ENCODE data around the gene CHD3. TPM values are rescaled to one million over a fixed set of nuclear protein-coding genes. Genes with fewer than 3 reads are reported as not detected.
A peak's percentile ranks its signal among the peaks of the same experiment; 100 is the strongest.
"Not testable (repeated sequence)": the region's sequence is repeated elsewhere in the genome, so short reads cannot be mapped to it uniquely, and the experiment has no call there.

Gene CHD3
- total RNA-seq, 1 donor from 2014 or later = 5.7 TPM

DNA sequence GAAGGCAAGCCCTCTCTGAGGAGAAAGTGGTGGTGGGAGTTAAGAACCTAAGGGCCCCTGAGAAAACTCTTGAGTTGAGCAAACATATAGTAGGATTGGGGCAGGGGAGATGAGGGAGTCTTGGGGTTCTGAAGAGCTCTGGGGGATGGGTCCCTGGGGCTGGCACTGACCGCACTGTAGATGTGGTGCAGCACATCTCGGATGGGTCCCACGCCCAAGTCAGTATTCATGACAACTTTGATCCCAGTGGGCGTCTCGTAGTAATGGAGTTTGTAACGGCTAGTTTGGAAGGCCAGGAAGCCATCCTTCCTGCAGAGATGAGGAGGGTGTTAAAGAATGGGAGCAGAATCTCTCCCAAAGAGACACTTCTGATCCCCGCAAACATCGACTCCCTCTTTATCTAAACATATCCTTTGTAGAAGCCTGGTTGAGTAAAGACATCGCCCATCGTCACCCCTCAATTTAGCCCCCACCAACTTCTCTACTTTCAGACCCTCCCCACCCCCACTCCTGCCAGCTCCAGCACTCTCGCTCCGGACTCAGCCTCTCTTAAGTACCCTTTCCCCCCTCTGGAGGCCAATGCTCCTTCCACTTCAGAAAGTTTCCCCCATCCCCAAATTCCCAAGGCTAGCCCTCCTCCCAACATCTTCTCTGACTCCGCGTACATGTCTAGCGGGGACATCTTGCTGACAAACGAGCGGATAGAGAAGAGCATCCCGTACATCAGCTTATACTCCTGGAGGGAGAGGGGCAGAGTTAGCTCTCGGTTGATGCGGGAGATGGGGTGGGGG, 42.4 kb downstream of the CHD3 start:
- ATAC-seq (no peak), DNase-seq (ENCODE audit: low spot score) (no peak)

DNA sequence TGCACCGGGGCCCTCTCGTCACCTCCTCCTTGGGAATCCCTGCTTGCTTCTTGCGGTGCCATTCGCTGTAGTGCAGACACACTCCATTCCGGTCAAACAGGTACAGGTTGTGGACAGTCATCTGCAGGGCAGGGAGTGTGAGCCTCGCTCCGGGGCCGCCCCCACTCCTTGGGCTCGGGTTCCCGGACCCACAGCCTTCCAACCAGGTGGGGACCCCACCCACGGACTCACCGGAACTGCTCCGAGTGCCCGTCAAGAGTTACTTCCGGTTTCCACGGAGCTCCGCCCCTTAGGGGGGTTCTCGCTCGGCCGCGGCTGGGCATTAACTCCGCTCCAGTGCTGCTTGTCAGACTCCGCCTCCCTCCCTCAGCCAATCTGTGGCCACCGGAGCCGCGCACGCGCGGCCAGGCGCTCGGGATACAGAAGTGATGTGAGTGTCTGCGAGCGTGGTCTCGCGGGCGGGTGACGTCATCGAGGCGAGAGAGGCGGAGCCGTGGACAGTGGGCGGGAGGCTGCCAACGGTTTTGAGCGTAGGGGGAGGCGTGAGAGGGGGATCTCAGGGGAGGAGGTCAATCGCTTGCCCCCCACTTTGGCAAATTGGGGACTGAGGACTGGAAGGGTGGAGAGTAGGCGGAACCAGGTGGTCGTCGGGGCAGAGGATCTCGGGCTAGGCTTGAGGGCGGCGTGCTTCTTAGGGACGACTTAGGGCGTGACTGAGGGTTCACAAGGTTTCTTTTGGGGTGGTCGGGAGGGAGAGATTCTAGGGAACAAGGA, 43.3 kb downstream of the CHD3 start, which contains the start of the genes CNTROB and TRAPPC1:
TSS of gene CNTROB (plus strand) at position 498 of the 774 bp plus-strand sequence. CDS start 874 bp downstream, outside the sequence.
TSS of gene TRAPPC1 (minus strand) at position 238 of the 774 bp plus-strand sequence. CDS start at position 121, 117 bp downstream.
- ATAC-seq = peak; percentile 99
- DNase-seq (ENCODE audit: low spot score) = peak; percentile 100

DNA sequence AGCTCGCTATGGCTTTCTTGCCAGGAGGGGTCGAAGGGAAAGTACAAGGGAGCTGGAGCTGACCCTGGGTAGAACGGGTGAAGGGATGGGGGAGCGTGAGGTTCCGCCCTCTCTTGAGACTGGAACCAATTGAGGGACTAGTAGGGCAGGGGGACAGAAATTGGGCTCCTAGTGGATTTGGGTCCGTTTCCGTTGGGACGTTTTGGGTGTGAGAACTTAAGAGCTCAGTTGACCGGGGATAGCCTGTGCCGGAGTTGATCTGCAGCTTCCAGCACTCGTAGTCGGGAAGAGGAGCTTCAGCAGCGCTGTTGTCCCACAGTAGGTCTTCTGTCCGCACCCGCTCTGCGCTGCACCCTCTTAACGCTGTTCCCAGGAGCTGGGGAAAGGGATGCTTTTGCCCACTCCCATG, 43.9 kb downstream of the CHD3 start:
- no peak for DNase-seq (ENCODE audit: low spot score)
- ATAC-seq = peak; percentile 23

DNA sequence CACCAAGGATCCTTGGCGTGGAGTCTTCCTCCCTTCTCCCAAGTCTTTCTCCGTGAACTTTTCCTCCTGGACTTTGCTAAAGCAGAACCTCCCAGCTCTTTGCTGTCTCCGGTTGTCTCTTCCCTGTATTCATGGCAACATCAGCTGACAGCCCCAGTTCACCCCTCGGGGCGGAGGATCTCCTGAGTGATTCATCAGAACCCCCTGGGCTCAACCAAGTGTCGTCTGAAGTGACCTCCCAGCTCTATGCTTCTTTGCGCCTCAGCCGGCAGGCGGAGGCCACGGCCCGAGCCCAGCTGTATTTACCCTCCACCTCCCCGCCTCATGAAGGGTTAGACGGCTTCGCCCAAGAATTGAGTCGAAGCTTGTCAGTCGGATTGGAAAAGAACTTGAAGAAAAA, 44.4 kb downstream of the CHD3 start:
- DNase-seq (ENCODE audit: low spot score) (no peak), ATAC-seq (no peak)

DNA sequence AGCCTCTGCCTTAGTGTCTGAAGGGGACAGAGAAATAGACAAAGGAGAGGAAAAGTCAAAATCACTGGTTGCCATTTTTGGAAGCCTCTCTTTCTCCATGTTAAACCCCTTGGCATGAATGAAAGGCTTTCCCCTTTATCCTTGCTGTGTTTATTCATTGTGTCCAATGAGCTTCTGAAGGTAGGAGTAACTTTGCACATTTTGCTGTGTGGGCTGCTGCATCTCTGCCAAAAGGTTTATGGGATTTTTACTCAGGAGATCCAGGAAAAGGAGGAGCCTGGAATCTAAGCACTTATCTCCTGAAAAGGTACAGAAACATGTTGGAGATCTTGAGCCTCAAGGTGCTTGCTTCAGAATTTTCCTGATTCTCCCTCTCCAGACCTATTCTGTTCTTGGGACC, 47.3 kb downstream of the CHD3 start:
- ATAC-seq = no peak
- no peak for DNase-seq (ENCODE audit: low spot score)

DNA sequence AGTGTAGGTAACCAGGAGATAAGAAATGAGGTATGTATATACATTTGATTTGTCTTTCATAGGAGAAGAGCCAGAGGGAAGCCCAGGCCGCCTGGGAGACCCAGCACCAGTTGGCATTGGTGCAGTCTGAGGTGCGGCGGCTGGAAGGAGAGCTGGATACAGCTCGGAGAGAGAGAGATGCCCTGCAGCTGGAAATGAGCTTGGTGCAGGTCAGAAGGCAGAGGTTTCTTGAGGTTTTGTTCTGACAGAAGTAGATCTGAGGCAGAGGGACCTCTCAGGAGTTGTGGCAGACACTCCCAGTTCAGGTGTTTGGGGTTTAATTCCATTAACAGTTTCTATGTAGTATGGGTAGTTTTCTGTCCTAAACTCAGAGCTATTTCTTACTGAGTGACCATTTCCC, 51.4 kb downstream of the CHD3 start:
- no peak for ATAC-seq

DNA sequence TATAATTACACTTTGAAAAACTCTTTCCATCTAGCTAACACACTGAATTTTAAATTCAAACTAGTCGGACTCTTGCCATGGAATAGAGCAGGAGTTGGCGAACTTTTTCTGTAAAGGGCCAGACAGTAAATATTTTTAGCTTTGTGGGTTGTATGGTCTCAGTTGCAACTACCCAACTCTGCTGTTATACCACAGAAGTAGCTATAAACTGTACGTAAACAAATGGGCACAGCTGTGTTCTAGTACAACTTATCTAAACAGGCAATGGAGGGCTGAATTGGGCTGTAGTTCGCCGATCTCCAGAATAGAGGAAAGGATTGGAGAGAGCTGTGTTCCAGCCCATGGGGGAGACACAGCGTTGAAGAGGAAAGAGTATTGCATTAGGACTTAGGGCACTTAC, 52.2 kb downstream of the CHD3 start:
- DNase-seq (ENCODE audit: low spot score) (no peak), ATAC-seq (no peak)

More for the DNA sequence above, 51.4 kb downstream of the CHD3 start:
- no peak for DNase-seq (ENCODE audit: low spot score)

DNA sequence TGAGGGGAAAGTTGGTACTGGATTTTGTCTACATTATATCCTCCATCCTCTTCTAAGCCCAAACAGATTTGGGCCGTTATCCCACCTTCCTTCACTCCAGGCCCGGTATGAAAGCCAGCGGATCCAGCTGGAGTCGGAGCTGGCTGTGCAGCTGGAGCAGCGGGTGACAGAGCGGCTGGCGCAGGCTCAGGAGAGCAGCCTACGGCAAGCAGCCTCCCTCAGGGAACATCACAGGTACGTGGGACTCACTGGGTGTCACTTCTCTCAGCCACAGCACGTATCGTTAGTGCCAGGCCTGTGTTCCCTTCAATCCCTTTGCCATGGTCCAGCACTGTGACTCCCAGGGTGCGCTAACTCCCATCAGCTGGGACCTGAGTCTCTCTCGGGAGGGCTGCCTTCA, 54.7 kb downstream of the CHD3 start:
- no peak for ATAC-seq
- no peak for DNase-seq (ENCODE audit: low spot score)

DNA sequence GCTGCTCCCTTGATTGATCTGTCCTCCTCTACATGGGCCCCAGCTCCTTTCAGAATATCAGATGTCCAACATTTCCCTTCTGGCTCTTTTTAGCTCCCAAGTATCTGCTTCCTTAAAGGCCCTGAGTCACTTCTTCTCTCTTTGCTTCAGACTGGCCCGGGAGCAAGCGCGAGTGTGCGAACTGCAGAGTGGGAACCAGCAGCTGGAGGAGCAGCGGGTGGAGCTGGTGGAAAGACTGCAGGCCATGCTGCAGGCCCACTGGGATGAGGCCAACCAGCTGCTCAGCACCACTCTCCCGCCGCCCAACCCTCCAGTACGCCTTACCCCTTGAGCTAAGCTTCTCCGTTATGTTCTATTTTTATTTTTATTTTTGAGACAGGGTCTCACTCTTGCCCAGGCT, 55.7 kb downstream of the CHD3 start:
- DNase-seq (ENCODE audit: low spot score) = no peak
- no peak for ATAC-seq

DNA sequence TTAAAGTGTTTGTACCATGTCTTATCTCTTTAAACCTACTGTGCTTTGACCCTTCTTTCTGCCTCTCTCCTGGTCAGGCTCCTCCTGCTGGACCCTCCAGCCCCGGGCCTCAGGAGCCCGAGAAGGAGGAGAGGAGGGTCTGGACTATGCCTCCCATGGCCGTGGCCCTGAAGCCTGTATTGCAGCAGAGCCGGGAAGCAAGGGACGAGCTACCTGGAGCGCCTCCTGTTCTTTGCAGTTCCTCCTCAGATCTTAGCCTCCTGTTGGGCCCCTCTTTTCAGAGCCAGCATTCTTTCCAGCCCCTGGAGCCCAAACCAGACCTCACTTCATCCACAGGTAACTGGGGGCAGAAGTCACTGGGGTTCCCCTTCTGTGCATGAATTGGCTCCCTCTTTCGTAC, 57.1 kb downstream of the CHD3 start:
- ATAC-seq (no peak), DNase-seq (ENCODE audit: low spot score) (no peak)

DNA sequence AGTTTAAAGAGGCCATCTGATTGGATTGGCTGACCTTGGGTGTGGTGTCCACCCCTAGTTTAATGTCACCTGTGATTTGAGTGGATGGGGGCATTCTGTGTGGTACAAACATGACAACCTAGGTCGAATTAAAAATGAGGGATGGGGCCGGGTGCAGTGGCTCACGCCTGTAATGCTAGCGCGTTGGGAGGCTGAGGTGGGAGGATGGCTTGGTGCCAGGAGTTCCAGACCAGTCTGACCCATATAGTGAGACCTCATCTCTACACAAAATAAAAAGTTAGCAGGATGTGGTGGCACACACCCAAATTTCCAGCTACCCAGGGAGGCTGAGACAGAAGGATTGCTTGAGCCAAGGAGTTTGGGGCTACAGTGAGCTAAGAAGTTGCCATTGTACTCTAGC, 57.9 kb downstream of the CHD3 start:
- DNase-seq (ENCODE audit: low spot score) = no peak
- no peak for ATAC-seq

DNA sequence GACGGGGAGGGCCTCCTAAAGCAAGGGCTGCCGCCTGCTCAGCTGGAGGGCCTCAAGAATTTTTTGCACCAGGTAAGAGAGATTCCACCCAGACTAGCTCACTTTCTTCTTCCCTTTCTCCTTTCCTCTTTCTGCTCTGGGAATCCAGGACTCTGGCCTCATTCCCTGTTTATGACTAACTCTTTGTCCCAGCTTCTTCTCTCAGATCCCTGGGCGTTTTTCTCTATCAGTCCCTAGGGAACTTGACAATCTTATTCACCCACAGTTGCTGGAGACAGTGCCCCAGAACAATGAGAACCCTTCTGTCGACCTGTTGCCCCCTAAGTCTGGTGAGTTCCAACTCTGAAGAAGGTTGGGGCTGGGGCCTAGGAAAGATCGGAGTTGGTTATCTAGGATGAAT, 59.1 kb downstream of the CHD3 start:
- DNase-seq (ENCODE audit: low spot score) (no peak), ATAC-seq (no peak)

DNA sequence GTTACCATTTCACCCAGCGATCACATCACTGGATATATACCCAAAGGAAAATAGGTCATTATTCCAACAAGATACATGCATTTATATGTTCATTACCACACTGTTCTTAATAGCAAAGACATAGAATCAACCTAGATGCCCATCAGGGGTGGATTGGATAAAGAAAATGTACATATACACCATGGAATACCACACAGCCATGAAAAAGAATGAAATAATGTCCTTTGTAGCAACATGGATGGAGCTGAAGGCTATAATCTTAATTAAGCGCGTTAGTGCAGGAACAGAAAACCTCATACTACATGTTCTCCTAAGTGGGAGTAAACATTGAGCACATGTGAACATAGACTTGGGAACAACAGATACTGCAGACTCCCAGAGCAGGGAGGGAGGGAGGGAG, 62.0 kb downstream of the CHD3 start:
- ATAC-seq = no peak
- no peak for DNase-seq (ENCODE audit: low spot score)

DNA sequence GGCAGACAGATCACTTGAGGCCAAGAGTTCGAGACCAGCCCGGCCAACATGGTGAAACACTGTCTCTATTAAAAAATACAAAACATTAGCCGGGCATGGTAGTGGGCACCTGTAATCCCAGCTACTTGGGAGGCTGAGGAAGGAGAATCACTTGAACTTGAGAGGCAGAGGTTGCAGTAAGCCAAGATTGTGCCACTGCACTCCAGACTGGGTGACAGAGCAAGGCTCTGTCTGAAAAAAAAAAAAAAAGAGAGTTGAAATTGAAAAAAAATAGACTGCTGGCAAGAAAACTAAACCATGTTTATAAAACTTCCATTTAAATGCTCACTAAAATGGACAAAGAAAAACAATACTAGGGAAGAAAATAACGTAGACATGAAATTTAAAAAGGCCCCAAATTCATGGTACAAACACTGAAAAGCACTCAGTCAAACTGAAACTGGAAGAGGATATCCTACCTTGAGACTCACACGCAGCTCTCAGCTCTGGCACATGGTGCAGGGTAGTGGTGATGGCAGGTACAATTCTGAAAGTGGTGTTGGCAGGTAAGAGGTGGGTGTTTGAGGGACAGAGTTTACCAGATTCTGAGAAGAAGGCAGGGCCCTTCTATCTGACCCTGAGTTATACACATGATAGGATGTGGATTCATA, 62.7 kb downstream of the CHD3 start:
- DNase-seq (ENCODE audit: low spot score) (no peak), ATAC-seq (no peak)

DNA sequence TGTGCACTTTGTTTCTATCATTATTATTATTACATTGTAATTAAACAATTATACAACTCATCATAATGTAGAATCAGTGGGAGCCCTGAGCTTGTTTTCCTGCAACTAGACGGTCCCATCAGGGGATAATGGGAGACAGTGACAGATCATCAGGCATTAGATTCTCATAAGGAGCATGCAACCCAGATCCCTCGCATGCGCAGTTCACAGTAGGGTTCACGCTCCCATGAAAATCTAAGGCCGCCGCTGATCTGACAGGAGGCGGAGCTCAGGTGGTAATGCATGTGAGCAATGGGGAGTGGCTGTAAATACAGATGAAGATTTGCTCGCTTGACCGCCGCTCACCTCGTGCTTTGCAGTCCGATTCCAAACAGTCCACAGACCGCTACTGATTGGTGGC, 64.7 kb downstream of the CHD3 start:
- DNase-seq (ENCODE audit: low spot score); ATAC-seq: not testable (repeated sequence)

DNA sequence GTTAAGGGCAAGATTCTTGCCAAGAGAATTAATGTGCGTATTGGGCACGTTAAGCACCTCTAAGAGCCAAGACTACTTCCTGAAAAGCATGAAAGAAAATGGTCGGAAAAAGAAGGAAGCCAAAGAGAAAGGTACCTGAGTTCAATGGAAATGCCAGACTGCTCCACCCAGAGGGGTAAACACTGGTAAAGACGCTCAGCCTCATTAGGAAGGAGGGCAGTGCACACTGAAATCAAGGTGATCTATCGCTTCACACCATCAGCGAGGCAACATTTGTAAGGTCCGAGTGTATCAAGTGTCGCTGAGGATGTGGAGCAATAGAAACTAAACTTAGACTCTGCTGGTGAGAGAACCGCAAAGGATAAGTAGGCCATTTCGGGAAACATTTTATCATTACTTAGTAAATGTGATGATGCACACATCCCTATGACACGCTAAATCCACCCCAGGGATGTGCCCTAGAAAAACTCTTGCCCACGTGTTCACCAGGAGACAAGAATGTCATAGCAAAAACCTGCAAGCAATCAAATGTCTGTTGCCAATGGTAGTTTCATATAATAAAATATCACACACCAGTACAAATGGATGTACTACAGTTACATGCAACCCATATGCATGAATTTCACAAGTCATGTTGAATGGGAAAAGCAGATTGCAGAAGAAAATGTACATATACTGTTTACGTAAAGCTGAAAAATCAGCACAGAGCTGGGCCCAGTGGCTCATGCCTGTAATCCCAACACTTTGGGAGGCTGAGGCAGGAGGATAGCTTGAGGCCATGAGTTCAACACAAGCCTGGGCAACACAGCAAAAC, 67.0 kb downstream of the CHD3 start:
- ATAC-seq (no peak), DNase-seq (ENCODE audit: low spot score) (no peak)

DNA sequence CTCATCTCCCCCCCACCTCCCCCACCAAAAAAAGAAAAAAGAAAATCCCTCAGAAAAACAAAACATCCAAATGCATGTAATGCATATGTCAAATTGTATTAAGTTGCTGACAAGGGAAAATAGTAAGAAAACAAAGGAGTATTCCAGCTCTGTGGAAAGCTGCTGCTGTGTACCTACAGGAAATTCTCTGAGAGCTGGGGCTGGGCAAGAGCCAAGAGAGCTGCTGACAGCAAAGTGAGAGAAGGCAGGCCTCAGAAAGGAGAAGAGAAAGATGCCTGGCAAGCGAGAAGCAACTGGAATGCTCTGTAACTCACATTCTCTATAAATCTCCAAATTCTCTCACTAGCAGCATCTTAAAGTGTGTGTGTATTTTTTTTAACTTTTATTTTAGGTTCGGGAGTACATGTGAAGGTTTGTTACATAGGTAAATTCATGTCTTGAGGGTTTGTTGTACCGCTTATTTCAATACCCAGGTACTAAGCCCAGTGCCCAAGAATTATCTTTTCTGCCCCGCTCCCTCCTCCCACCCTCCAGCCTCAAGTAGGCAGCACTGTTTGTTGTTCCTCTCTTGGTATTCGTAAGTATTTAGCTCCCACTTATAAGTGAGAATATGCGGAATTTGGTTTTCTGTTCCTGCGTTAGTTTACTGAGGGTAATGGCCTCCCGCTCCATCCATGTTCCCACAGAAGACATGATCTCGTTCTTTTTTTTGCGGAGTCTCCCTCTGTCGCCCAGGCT, 67.8 kb downstream of the CHD3 start:
- no peak for DNase-seq (ENCODE audit: low spot score)
- no peak for ATAC-seq

DNA sequence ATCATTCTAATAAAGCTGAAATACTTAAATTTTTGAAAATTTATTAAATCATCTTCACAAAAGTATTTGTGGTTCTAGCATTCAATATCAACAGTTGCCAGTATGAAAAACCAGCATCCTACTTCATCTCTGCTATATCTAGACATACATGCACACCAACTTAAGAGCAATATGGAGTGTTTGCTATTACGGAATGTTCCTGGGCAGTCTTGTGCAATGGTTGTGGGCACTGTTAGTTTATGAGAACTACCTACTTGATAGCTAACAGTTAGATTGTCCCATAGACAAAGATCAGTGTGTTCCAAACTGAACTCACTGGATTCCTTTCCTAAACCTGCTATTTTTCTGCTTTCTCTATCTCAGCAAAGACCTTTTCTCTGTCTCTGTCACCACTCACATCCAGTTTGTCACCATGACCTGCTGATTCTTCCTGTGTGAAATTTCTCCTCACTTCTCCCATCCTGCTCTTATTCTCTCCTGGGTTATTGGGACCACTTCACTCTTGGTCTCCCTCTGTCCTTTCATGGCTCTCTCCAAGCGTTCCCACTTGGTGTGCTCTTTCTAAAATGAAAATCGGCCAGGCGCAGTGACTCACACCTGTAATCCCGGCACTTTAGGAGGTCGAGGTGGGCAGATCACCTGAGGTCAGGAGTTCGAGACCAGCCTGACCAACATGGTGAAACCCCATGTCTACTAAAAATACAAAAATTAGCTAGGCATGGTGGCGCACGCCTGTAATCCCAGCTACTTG, 71.1 kb downstream of the CHD3 start:
- ATAC-seq = no peak

DNA sequence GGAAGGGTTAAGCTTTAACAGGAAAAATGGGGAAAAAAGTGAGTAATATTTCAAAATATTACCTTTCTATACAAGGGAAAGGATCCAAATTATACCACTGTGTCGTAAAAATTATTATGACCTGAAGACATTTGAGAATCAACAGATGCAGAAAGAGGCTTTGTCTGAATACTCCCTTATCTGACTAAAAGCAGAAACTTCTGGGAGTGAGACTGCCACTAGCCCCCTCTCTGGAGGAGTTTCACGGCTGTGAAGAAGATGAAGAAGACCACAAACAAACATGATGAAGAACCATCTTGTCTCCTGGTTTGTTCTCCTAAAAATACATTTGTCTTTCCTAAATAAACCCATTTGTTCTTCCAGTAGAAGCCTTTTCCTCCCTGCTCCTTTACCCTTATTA, 72.8 kb downstream of the CHD3 start:
- no peak for DNase-seq (ENCODE audit: low spot score)
- ATAC-seq = no peak

More for the DNA sequence above, 71.1 kb downstream of the CHD3 start:
- no peak for DNase-seq (ENCODE audit: low spot score)

Measured in left lobe of liver (tissue), 2 donors.